HCT116 (cell line): ENCODE measurements around the gene PHF1. TPM values are rescaled to one million over a fixed set of nuclear protein-coding genes. Genes with fewer than 3 reads are reported as not detected.

Experiments used
- ATAC-seq: fragments of 200-7000 bp; cut with Tn5 transposase; 2 replicates; pipeline ENCODE4 v1.9.1; 2020; ENCODE audit warnings: mild to moderate bottlenecking, moderate library complexity
- BruUV-seq: library from RNA; stranded (reverse); fragments of 400-500 nt; replicated peaks from 2 replicates; lab custom pipeline; 2021; lab: Mats Ljungman, UMichigan
- CTCF ChIA-PET: fragments of 300-600 bp; sonication (Branson Sonifier 250); formaldehyde crosslinking; loops from one replicate; lab custom pipeline; 2021; ENCODE audit warnings: antibody characterized with exemption; lab: Charles Lee
- POLR2A ChIA-PET: fragments of 300-600, 350-600 bp; sonication (Branson Sonifier 250); formaldehyde crosslinking; loops from one replicate; lab custom pipeline; 2021; ENCODE audit warnings: antibody characterized with exemption; lab: Charles Lee
- RAD21 ChIA-PET, 2 experiments: fragments of 300-600 bp; sonication (Branson Sonifier 250); formaldehyde crosslinking; loops; one replicate each; lab custom pipeline; 2023; ENCODE audit warnings: low total read pairs in 2 of 2; ENCODE audit not compliant: uncharacterized antibody in 2 of 2, unreplicated experiment in 2 of 2, low non-redundant PET in 1 of 2; lab: Charles Lee
- DNase-seq: peaks from one replicate; pipeline ENCODE4 v3.0.0-alpha.2; 2010; ENCODE audit warnings: low read depth, low spot score
- H2AFZ ChIP-seq: fragments of 200-600 bp; shearing (Covaris generic), sonication (generic); 2 replicates; pipeline ENCODE4 v1.6.1; 2017; ENCODE audit warnings: low read depth, mixed run types, mixed read lengths, antibody characterized with exemption, low read length; ENCODE audit not compliant: poor library complexity, severe bottlenecking
- H3K27ac ChIP-seq: 2 replicates; pipeline ENCODE4 v1.5.1; 2012; ENCODE audit warnings: low read depth, low read length
- H3K27me3 ChIP-seq: fragments of 200-600 bp; sonication (generic); 2 replicates; pipeline ENCODE4 v1.6.1; 2016; ENCODE audit warnings: mixed run types, low read length, mixed read lengths; ENCODE audit not compliant: insufficient read depth
- H3K36me3 ChIP-seq, 2 experiments: fragments of 200-500 bp in 1 of 2; fragments of 200-600 bp in 1 of 2; sonication (Bioruptor generic) in 1 of 2; sonication (generic) in 1 of 2; 2 replicates each; pipeline versions ENCODE4 v1.5.1 to v1.6.1; 2014 to 2016; ENCODE audit warnings: low read length in 2 of 2, inconsistent platforms in 1 of 2, mixed read lengths in 1 of 2, mixed run types in 1 of 2; ENCODE audit not compliant: insufficient read depth in 2 of 2, control insufficient read depth in 1 of 2
- H3K4me1 ChIP-seq, 2 experiments: fragments of 200-600 bp in 1 of 2; sonication (generic) in 1 of 2; 2 replicates each; pipeline versions ENCODE4 v1.5.1 to v1.6.1; 2012 to 2017; ENCODE audit warnings: low read length in 2 of 2, inconsistent platforms in 1 of 2, mild to moderate bottlenecking in 1 of 2, mixed read lengths in 1 of 2, mixed run types in 1 of 2, moderate library complexity in 1 of 2; ENCODE audit not compliant: insufficient read depth in 2 of 2, control insufficient read depth in 1 of 2
- H3K4me2 ChIP-seq: fragments of 200-600 bp; sonication (generic); 2 replicates; pipeline ENCODE4 v1.6.1; 2017; ENCODE audit warnings: mixed run types, low read length, mixed read lengths
- H3K4me3 ChIP-seq, 2 experiments: fragments of 200-600 bp in 1 of 2; sonication (generic) in 1 of 2; replicated peaks in 1 of 2; 2 replicates each; pipeline ENCODE4 v1.5.1; 2011 to 2016; ENCODE audit warnings: low read length in 2 of 2, control low read depth in 1 of 2, low read depth in 1 of 2, mild to moderate bottlenecking in 1 of 2, mixed read lengths in 1 of 2, mixed run types in 1 of 2
- H3K79me2 ChIP-seq: fragments of 200-600 bp; sonication (generic); 2 replicates; pipeline ENCODE4 v1.6.1; 2017; ENCODE audit warnings: mild to moderate bottlenecking, mixed run types, low read length, moderate library complexity, mixed read lengths; ENCODE audit not compliant: insufficient read depth
- H3K9ac ChIP-seq: fragments of 200-600 bp; sonication (generic); 2 replicates; pipeline ENCODE4 v1.6.1; 2016; ENCODE audit warnings: low read length, mixed read lengths
- H3K9me2 ChIP-seq: fragments of 200-600 bp; sonication (generic), shearing (Covaris generic); 2 replicates; pipeline ENCODE4 v1.6.1; 2017; ENCODE audit warnings: mixed run types, mild to moderate bottlenecking, moderate library complexity; ENCODE audit not compliant: insufficient read depth
- H3K9me3 ChIP-seq, 2 experiments: fragments of 200-500 bp in 1 of 2; fragments of 200-600 bp in 1 of 2; sonication (Bioruptor generic) in 1 of 2; sonication (generic) in 1 of 2; 2 replicates each; pipeline ENCODE4 v1.6.1; 2014 to 2017; ENCODE audit warnings: low read length in 2 of 2, mixed read lengths in 2 of 2, inconsistent platforms in 1 of 2, low read depth in 1 of 2, mild to moderate bottlenecking in 1 of 2, mixed run types in 1 of 2, moderate library complexity in 1 of 2; ENCODE audit not compliant: control insufficient read depth in 1 of 2, insufficient read depth in 1 of 2
- H4K20me1 ChIP-seq: fragments of 200-600 bp; sonication (generic), shearing (Covaris generic); 2 replicates; pipeline ENCODE4 v1.6.1; 2017; ENCODE audit warnings: mixed run types, mild to moderate bottlenecking, moderate library complexity; ENCODE audit not compliant: insufficient read depth
- CBX3 ChIP-seq: IDR thresholded peaks from 2 replicates; pipeline ENCODE4 v1.6.1; 2012; ENCODE audit warnings: low read depth
- CEBPB ChIP-seq: IDR thresholded peaks from 2 replicates; pipeline ENCODE4 v1.6.1; 2012; ENCODE audit warnings: low read depth
- EGR1 ChIP-seq: IDR thresholded peaks from 2 replicates; pipeline ENCODE4 v1.6.1; 2012; ENCODE audit warnings: low read depth
- ELF1 ChIP-seq: IDR thresholded peaks from 2 replicates; pipeline ENCODE4 v1.6.1; 2012; ENCODE audit warnings: low read depth, borderline replicate concordance
- EZH2phosphoT487 ChIP-seq: fragments of 200-600 bp; IDR thresholded peaks from 2 replicates; pipeline ENCODE4 v1.6.1; 2018; ENCODE audit warnings: antibody characterized with exemption, borderline replicate concordance
- JUND ChIP-seq: IDR thresholded peaks from 2 replicates; pipeline ENCODE4 v1.6.1; 2012
- MAX ChIP-seq: IDR thresholded peaks from 2 replicates; pipeline ENCODE4 v1.6.1; 2012
- POLR2A ChIP-seq: IDR thresholded peaks from 2 replicates; pipeline ENCODE4 v1.7.0; 2011; ENCODE audit warnings: borderline replicate concordance; ENCODE audit not compliant: insufficient read depth, insufficient read length; ENCODE audit errors: extremely low read depth
- POLR2AphosphoS5 ChIP-seq: IDR thresholded peaks from 2 replicates; pipeline ENCODE4 v1.6.1; 2011; ENCODE audit warnings: mild to moderate bottlenecking, low read depth, low read length, moderate library complexity
- SIN3A ChIP-seq: IDR thresholded peaks from 2 replicates; pipeline ENCODE4 v1.6.1; 2012; ENCODE audit warnings: low read depth
- SP1 ChIP-seq: IDR thresholded peaks from 2 replicates; pipeline ENCODE4 v1.6.1; 2012; ENCODE audit warnings: low read depth
- SRF ChIP-seq: IDR thresholded peaks from 2 replicates; pipeline ENCODE4 v1.6.1; 2012; ENCODE audit warnings: low read depth
- TCF7L2 ChIP-seq: IDR thresholded peaks from 2 replicates; pipeline ENCODE4 v1.7.0; 2011; ENCODE audit warnings: borderline replicate concordance, inconsistent platforms; ENCODE audit not compliant: insufficient read depth, insufficient read length; ENCODE audit errors: extremely low read depth
- YY1 ChIP-seq: IDR thresholded peaks from 2 replicates; pipeline ENCODE4 v1.6.1; 2011; ENCODE audit warnings: low read length, low read depth, moderate library complexity, mild to moderate bottlenecking; ENCODE audit not compliant: insufficient replicate concordance; ENCODE audit errors: extremely low read depth
- ZFX ChIP-seq: fragments of 450-650 bp; IDR thresholded peaks from 2 replicates; pipeline ENCODE4 v1.6.1; 2017
- ZNF274 ChIP-seq: fragments of 200-500 bp; sonication (Bioruptor generic); IDR thresholded peaks from 2 replicates; pipeline ENCODE4 v1.6.1; 2014; ENCODE audit warnings: mild to moderate bottlenecking, low read depth, low read length, inconsistent platforms
- intact Hi-C: fragments of 100-400 bp; cut with micrococcal nuclease; formaldehyde crosslinking; loops from 2 replicates; pipeline ENCODE4 v1.10.0; 2022
- total RNA-seq: library from RNA; stranded (reverse); gene quantifications from one replicate; pipeline ENCODE4 v1.2.1, GENCODE V29; 2021; ENCODE audit not compliant: unreplicated experiment
- TF ChIP-seq, protein P1 (sequence below), 3 experiments: fragments of 200-600 bp in 1 of 3; sonication (generic) in 1 of 3; IDR thresholded peaks in 2 of 3; conservative IDR thresholded peaks in 1 of 3; 2 replicates each; pipeline ENCODE4 v1.5.1; 2012 to 2017; ENCODE audit warnings: low read depth in 2 of 3, low read length in 2 of 3, antibody characterized with exemption in 1 of 3, borderline replicate concordance in 1 of 3, control low read depth in 1 of 3, mild to moderate bottlenecking in 1 of 3, mixed read lengths in 1 of 3, mixed run types in 1 of 3, moderate library complexity in 1 of 3; ENCODE audit not compliant: insufficient read depth in 1 of 3

The PHF1 gene
- total RNA-seq, 1 experiment from 2014 or later: 40.2 TPM

DNA sequence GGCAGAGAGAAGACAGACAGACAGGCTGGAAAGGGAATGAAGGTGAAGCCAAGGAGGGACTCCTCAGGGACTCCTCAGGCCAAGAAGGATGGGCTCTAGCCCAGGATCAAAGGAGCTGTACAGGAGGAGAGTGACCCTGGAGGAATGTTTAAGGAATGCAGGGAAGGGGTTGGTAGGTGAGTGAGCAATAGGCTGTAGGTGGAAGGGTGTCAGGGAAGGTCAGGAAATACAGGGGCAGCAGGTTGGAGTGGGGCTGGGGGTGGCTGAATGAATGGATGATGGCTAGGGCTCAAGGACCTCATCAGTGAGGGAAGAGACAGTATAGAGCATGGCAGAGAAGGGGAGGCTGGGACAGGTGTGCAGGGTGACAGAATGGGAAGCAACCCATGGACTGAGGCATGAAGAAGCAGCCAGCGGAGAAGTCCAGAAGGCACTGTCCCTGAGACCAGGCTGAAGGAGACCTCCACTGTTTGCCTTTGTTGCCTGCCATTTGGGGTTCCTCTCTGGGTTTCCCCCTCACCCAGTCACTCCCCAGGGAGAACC, 22.3 kb downstream of the PHF1 start:
- H3K79me2 ChIP-seq: no peaks in the 10 kb centered on the region
- H3K27ac ChIP-seq: no peak overlapping the region
- no peaks in the 10 kb centered on the region for H3K9me2 ChIP-seq
- peak; percentile 50 for ATAC-seq
- POLR2A ChIA-PET: no interaction called here
- H4K20me1 ChIP-seq: no peaks in the 10 kb centered on the region
- CTCF ChIA-PET: no interaction called here
- no peak overlapping the region for H2AFZ ChIP-seq
- no peaks in the 10 kb centered on the region for H3K27me3 ChIP-seq
- H3K4me2 ChIP-seq: peak overlapping the region; percentile 75
- peaks cover 23 to 56% of the 10 kb centered on the region in 2 experiments for H3K4me1 ChIP-seq
- H3K9ac ChIP-seq: peak overlapping the region; percentile 14; the same call in 1 of the 2 replicates
- TF ChIP-seq MAX: no peak
- no peak for TF ChIP-seq ZFX
- TF ChIP-seq EGR1: no peak
- no peak for TF ChIP-seq CEBPB
- TF ChIP-seq YY1: no peak
- TF ChIP-seq SP1: no peak
- TF ChIP-seq POLR2A: no peak
- no peak for TF ChIP-seq SRF
- TF ChIP-seq CBX3: no peak
- no peak for TF ChIP-seq SIN3A
- TF ChIP-seq ELF1: no peak
- no peak for TF ChIP-seq JUND
- no peak for TF ChIP-seq POLR2AphosphoS5
- TF ChIP-seq TCF7L2: no peak
- TF ChIP-seq, protein P1, sequence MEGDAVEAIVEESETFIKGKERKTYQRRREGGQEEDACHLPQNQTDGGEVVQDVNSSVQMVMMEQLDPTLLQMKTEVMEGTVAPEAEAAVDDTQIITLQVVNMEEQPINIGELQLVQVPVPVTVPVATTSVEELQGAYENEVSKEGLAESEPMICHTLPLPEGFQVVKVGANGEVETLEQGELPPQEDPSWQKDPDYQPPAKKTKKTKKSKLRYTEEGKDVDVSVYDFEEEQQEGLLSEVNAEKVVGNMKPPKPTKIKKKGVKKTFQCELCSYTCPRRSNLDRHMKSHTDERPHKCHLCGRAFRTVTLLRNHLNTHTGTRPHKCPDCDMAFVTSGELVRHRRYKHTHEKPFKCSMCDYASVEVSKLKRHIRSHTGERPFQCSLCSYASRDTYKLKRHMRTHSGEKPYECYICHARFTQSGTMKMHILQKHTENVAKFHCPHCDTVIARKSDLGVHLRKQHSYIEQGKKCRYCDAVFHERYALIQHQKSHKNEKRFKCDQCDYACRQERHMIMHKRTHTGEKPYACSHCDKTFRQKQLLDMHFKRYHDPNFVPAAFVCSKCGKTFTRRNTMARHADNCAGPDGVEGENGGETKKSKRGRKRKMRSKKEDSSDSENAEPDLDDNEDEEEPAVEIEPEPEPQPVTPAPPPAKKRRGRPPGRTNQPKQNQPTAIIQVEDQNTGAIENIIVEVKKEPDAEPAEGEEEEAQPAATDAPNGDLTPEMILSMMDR (IDR thresholded peaks at IDR 0.05 in 2 of 3, conservative IDR thresholded peaks at IDR 0.05 in 1 of 3; ENCODE audit: borderline replicate concordance in 1 of 3, insufficient read depth in 1 of 3, low read depth in 2 of 3, low read length in 2 of 3): no peak
- no peak for TF ChIP-seq ZNF274
- TF ChIP-seq EZH2phosphoT487: no peak
- RAD21 ChIA-PET: no interaction called here
- no TSS peak for BruUV-seq
- intact Hi-C loops: no loop called here
- DNase-seq: no peak
- H3K36me3 ChIP-seq: peaks cover 0 to 4% of the 10 kb centered on the region in 2 experiments; a peak in 2 of 4 replicates
- no peaks in the 10 kb centered on the region for H3K9me3 ChIP-seq
- peak overlapping the region in 1 of 2 experiments; percentile 8; a peak in 1 of 4 replicates for H3K4me3 ChIP-seq
